Mesendoderm (in vitro differentiated cells): Measurements from ENCODE around the gene GPR22.

Experiments used
- DNase-seq: peaks from one replicate; pipeline ENCODE4 v3.0.0; 2013
- H2AK5ac ChIP-seq: 2 replicates; pipeline ENCODE4 v1.6.1; 2013; ENCODE audit warnings: low read length, inconsistent platforms
- H2BK120ac ChIP-seq: 2 replicates; pipeline ENCODE4 v1.6.1; 2013; ENCODE audit warnings: low read depth, mild to moderate bottlenecking, low read length, moderate library complexity, mixed read lengths
- H2BK15ac ChIP-seq: replicated peaks from 2 replicates; pipeline ENCODE4 v1.6.1; 2013; ENCODE audit warnings: low read depth, mild to moderate bottlenecking, moderate library complexity
- H2BK5ac ChIP-seq: 2 replicates; pipeline ENCODE4 v1.6.1; 2013; ENCODE audit warnings: low read length, inconsistent platforms
- H3K18ac ChIP-seq: 2 replicates; pipeline ENCODE4 v1.6.1; 2013; ENCODE audit warnings: mild to moderate bottlenecking, low read length, mixed read lengths
- H3K23ac ChIP-seq: one replicate; pipeline ENCODE4 v1.6.1; 2013; ENCODE audit warnings: low read length
- H3K27ac ChIP-seq: 2 replicates; pipeline ENCODE4 v1.5.1; 2013; ENCODE audit warnings: low read depth, mild to moderate bottlenecking, inconsistent platforms, low read length, moderate library complexity
- H3K27me3 ChIP-seq: 2 replicates; pipeline ENCODE4 v1.6.1; 2013; ENCODE audit warnings: low read length, control low read depth, mild to moderate bottlenecking, inconsistent platforms; ENCODE audit not compliant: insufficient read depth, poor library complexity
- H3K36me3 ChIP-seq: 2 replicates; pipeline ENCODE4 v1.6.1; 2013; ENCODE audit warnings: low read length, inconsistent platforms; ENCODE audit not compliant: control insufficient read depth, insufficient read depth
- H3K4ac ChIP-seq: one replicate; pipeline ENCODE4 v1.6.1; 2013; ENCODE audit warnings: low read depth, mild to moderate bottlenecking, low read length, moderate library complexity
- H3K4me1 ChIP-seq: 2 replicates; pipeline ENCODE4 v1.6.1; 2013; ENCODE audit warnings: low read depth, low read length, inconsistent platforms; ENCODE audit not compliant: control insufficient read depth
- H3K4me2 ChIP-seq: 2 replicates; pipeline ENCODE4 v1.6.1; 2013; ENCODE audit warnings: low read length
- H3K4me3 ChIP-seq: 2 replicates; pipeline ENCODE4 v1.5.1; 2013; ENCODE audit warnings: mild to moderate bottlenecking, low read length
- H3K56ac ChIP-seq: one replicate; pipeline ENCODE4 v1.6.1; 2013; ENCODE audit warnings: low read length
- H3K79me1 ChIP-seq: 2 replicates; pipeline ENCODE4 v1.6.1; 2013; ENCODE audit warnings: low read length, inconsistent platforms
- H3K79me2 ChIP-seq: 2 replicates; pipeline ENCODE4 v1.6.1; 2013; ENCODE audit warnings: mild to moderate bottlenecking, low read length; ENCODE audit not compliant: control insufficient read depth, insufficient read depth
- H3K9ac ChIP-seq: 2 replicates; pipeline ENCODE4 v1.6.1; 2013; ENCODE audit warnings: low read length, inconsistent platforms
- H4K5ac ChIP-seq: one replicate; pipeline ENCODE4 v1.6.1; 2013; ENCODE audit warnings: low read length
- H4K8ac ChIP-seq: one replicate; pipeline ENCODE4 v1.6.1; 2013; ENCODE audit warnings: low read depth, mild to moderate bottlenecking, control low read depth, low read length, moderate library complexity
- WGBS: extraction: QIAGEN DNeasy Blood & Tissue Kit; methylation state at CpG from one replicate; pipeline ENCODE4 v1.1.7; 2013; ENCODE audit warnings: low lambda C conversion rate, missing lambda C conversion rate; ENCODE audit not compliant: insufficient coverage; ENCODE audit errors: extremely low coverage; 5-methylcytosine and 5-hydroxymethylcytosine counted together

Gene GPR22

GRCh38 chr7:107468824-107469223 is 1.0 kb upstream of the GPR22 start:
- no peak overlapping the region for H3K56ac ChIP-seq
- no peak overlapping the region for H3K4ac ChIP-seq
- H2BK15ac ChIP-seq, result no peak overlapping the region
- H3K9ac ChIP-seq, result no peak overlapping the region
- H3K27me3 ChIP-seq, result no peaks in the 10 kb centered on the region
- H3K4me1 ChIP-seq, result no peaks in the 10 kb centered on the region
- H3K79me2 ChIP-seq, result no peaks in the 10 kb centered on the region
- H2BK120ac ChIP-seq, result no peak overlapping the region
- no peak overlapping the region for H2AK5ac ChIP-seq
- no peak overlapping the region for H4K5ac ChIP-seq
- H3K18ac ChIP-seq, result no peak overlapping the region
- H4K8ac ChIP-seq, result no peak overlapping the region
- H3K23ac ChIP-seq, result no peak overlapping the region
- H3K4me2 ChIP-seq, result no peak overlapping the region
- H3K4me3 ChIP-seq, result no peak overlapping the region
- H3K27ac ChIP-seq, result no peak overlapping the region
- no peaks in the 10 kb centered on the region for H3K79me1 ChIP-seq
- H2BK5ac ChIP-seq, result no peak overlapping the region
- no peaks in the 10 kb centered on the region for H3K36me3 ChIP-seq
- DNase-seq, result no peak
- no CpG with 5 or more reads among the region's 1 CpG for WGBS

DNA sequence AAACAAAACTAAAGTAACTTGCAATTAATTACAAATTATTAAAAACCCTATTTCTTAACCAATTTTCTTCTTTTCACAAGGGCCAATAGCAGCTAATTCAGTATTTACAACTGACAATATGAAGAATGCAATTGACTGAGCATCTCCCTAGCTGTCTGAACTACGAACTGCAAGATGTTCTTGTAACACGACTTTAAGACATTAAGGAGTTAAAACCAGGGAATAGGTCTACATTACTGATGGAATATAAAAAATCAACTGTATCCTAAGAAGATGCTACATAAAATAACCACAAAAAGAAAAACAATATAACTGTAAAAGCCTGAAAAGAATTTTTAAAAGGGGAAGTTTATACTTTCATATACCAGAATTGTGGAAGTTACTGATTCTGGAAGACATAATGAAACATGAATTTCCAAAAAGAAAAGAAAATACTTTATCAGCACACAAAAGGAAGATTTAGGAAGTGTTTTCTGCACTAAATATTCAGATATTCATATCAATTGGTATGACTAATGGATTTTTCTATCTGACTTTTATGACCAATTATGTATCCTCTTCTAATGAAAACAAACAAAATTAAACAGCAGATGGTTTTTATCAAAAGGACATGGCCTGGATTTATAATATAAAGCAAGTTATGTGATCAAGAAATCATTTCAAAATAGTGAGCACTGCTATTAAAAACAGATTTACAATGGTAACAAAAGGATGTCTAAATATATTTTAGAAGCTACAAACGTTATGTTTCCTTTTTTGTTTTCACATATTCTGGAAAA is 1.6 kb downstream of the GPR22 start:
- Histone ChIP-seq H3K79me1 (no peaks in the 10 kb centered on the region), H3K56ac (no peak overlapping the region), H4K5ac (no peak overlapping the region), H3K27me3 (no peaks in the 10 kb centered on the region), H2AK5ac (no peak overlapping the region), H3K18ac (no peak overlapping the region), H2BK15ac (no peak overlapping the region), H2BK120ac (no peak overlapping the region), H3K4me3 (no peak overlapping the region), H3K23ac (no peak overlapping the region), H3K27ac (no peak overlapping the region), H4K8ac (no peak overlapping the region), H2BK5ac (no peak overlapping the region), H3K4me1 (no peaks in the 10 kb centered on the region), H3K4ac (no peak overlapping the region), H3K9ac (no peak overlapping the region), H3K36me3 (no peaks in the 10 kb centered on the region), H3K79me2 (no peaks in the 10 kb centered on the region), H3K4me2 (no peak overlapping the region)
- DNase-seq, result no peak
- no CpG with 5 or more reads among the region's 3 CpGs for WGBS

DNA sequence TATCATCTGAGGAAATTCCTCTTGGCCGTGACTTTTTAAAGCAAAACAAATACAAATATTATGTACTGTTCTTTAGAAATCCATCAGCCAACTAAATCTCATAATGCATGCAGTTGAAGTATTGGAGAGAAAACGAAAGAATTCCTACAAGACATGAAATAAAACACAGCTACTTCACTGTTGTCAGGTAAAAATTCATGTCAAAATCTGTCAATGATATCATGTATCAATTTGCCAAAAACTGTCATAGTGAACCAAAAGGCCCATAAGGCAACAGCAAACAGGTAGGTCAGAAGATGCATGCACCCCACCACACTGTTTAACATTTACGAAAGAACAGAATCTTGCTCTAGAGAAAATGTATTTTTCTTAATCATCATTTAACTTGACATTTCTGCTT is 2.3 kb downstream of the GPR22 start:
- no peak overlapping the region for H3K9ac ChIP-seq
- H3K18ac ChIP-seq, result no peak overlapping the region
- no peaks in the 10 kb centered on the region for H3K79me1 ChIP-seq
- no CpG with 5 or more reads among the region's 3 CpGs for WGBS
- H4K8ac ChIP-seq, result no peak overlapping the region
- H3K56ac ChIP-seq, result no peak overlapping the region
- H3K4me1 ChIP-seq, result no peaks in the 10 kb centered on the region
- no peaks in the 10 kb centered on the region for H3K36me3 ChIP-seq
- no peak overlapping the region for H4K5ac ChIP-seq
- no peak overlapping the region for H2BK15ac ChIP-seq
- no peaks in the 10 kb centered on the region for H3K79me2 ChIP-seq
- no peak overlapping the region for H3K4me2 ChIP-seq
- H3K4ac ChIP-seq, result no peak overlapping the region
- H2AK5ac ChIP-seq, result no peak overlapping the region
- no peak for DNase-seq
- H3K27me3 ChIP-seq, result no peaks in the 10 kb centered on the region
- H3K4me3 ChIP-seq, result no peak overlapping the region
- H3K27ac ChIP-seq, result no peak overlapping the region
- H2BK5ac ChIP-seq, result no peak overlapping the region
- no peak overlapping the region for H3K23ac ChIP-seq
- no peak overlapping the region for H2BK120ac ChIP-seq

DNA sequence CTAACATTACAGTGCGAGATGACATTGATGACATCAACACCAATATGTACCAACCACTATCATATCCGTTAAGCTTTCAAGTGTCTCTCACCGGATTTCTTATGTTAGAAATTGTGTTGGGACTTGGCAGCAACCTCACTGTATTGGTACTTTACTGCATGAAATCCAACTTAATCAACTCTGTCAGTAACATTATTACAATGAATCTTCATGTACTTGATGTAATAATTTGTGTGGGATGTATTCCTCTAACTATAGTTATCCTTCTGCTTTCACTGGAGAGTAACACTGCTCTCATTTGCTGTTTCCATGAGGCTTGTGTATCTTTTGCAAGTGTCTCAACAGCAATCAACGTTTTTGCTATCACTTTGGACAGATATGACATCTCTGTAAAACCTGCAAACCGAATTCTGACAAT is 4.3 kb downstream of the GPR22 start:
- no peaks in the 10 kb centered on the region for H3K79me1 ChIP-seq
- H2BK15ac ChIP-seq, result no peak overlapping the region
- no peak overlapping the region for H2AK5ac ChIP-seq
- no peak overlapping the region for H4K8ac ChIP-seq
- no peak overlapping the region for H3K4ac ChIP-seq
- H3K9ac ChIP-seq, result no peak overlapping the region
- no peak overlapping the region for H2BK120ac ChIP-seq
- no peak overlapping the region for H3K23ac ChIP-seq
- H3K27me3 ChIP-seq, result no peaks in the 10 kb centered on the region
- H3K4me3 ChIP-seq, result no peak overlapping the region
- WGBS, result no CpG with 5 or more reads among the region's 5 CpGs
- H3K79me2 ChIP-seq, result no peaks in the 10 kb centered on the region
- no peak overlapping the region for H3K27ac ChIP-seq
- no peak overlapping the region for H3K56ac ChIP-seq
- no peak overlapping the region for H3K4me2 ChIP-seq
- H4K5ac ChIP-seq, result no peak overlapping the region
- DNase-seq, result no peak
- no peaks in the 10 kb centered on the region for H3K36me3 ChIP-seq
- no peak overlapping the region for H2BK5ac ChIP-seq
- H3K4me1 ChIP-seq, result no peaks in the 10 kb centered on the region
- H3K18ac ChIP-seq, result no peak overlapping the region

DNA sequence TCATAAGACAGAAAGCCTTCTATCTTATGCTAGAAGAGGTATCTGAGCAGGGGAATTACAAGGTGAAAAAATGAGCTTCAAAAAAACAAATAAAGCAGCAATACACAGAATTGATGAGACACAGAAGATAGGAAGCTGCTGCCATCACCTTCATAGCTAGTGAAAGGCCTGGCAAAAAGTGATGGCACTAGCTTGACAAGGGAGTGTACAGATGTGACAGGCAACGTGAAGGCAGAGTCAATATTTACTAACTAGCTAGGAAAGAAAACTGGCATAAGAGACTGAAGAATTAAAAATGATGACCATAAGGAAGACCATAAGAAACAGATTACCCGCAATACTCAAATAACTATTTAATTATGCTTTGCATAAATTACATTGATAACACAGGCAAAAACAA is 9.4 kb downstream of the GPR22 start:
- Histone ChIP-seq H3K4me3 (no peak overlapping the region), H3K27ac (no peak overlapping the region), H3K36me3 (no peaks in the 10 kb centered on the region), H4K5ac (no peak overlapping the region), H2AK5ac (no peak overlapping the region), H2BK5ac (no peak overlapping the region), H3K4me2 (no peak overlapping the region), H3K56ac (no peak overlapping the region), H3K4me1 (no peaks in the 10 kb centered on the region), H4K8ac (no peak overlapping the region), H3K9ac (no peak overlapping the region), H2BK15ac (no peak overlapping the region), H2BK120ac (no peak overlapping the region), H3K79me2 (no peaks in the 10 kb centered on the region), H3K27me3 (no peaks in the 10 kb centered on the region), H3K23ac (no peak overlapping the region), H3K79me1 (no peaks in the 10 kb centered on the region), H3K18ac (no peak overlapping the region), H3K4ac (no peak overlapping the region)
- no CpG with 5 or more reads among the region's 2 CpGs for WGBS
- no peak for DNase-seq

DNA sequence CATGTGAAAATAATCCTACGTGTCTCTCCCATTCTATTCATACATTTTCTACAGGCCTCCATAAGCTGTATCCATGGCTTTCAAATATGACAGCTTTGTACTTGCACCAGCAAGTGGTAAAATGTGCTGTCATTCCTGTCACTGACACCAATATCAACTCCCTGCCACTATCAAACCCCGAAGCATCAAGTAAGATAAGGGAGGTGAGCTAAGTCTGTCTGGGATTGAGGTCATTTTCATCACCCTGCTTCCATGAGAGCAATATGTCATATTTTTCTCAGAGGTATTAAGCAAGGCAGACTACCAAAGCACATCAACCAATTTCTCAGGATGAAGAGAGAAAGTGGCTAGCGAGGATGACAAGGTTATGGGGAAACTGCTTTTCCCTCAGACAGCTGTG is 11.1 kb downstream of the GPR22 start:
- no peak overlapping the region for H3K18ac ChIP-seq
- H3K36me3 ChIP-seq, result no peaks in the 10 kb centered on the region
- H3K4me1 ChIP-seq, result no peaks in the 10 kb centered on the region
- H3K4me3 ChIP-seq, result no peak overlapping the region
- no peak overlapping the region for H2BK120ac ChIP-seq
- H3K9ac ChIP-seq, result no peak overlapping the region
- no peak overlapping the region for H4K5ac ChIP-seq
- H2AK5ac ChIP-seq, result no peak overlapping the region
- H2BK5ac ChIP-seq, result no peak overlapping the region
- H4K8ac ChIP-seq, result no peak overlapping the region
- H3K4me2 ChIP-seq, result no peak overlapping the region
- peak overlapping the region; percentile 25 for H3K23ac ChIP-seq
- no peak for DNase-seq
- no CpG with 5 or more reads among the region's 3 CpGs for WGBS
- no peaks in the 10 kb centered on the region for H3K79me2 ChIP-seq
- no peak overlapping the region for H3K27ac ChIP-seq
- no peaks in the 10 kb centered on the region for H3K27me3 ChIP-seq
- no peak overlapping the region for H2BK15ac ChIP-seq
- no peak overlapping the region for H3K56ac ChIP-seq
- H3K4ac ChIP-seq, result no peak overlapping the region
- H3K79me1 ChIP-seq, result no peaks in the 10 kb centered on the region
